ENCODE results near the gene FIGNL1.

GRCh38 chr7:50428911-50429310, 21.2 kb downstream of the FIGNL1 start:
- TF ChIP-seq, protein P1, sequence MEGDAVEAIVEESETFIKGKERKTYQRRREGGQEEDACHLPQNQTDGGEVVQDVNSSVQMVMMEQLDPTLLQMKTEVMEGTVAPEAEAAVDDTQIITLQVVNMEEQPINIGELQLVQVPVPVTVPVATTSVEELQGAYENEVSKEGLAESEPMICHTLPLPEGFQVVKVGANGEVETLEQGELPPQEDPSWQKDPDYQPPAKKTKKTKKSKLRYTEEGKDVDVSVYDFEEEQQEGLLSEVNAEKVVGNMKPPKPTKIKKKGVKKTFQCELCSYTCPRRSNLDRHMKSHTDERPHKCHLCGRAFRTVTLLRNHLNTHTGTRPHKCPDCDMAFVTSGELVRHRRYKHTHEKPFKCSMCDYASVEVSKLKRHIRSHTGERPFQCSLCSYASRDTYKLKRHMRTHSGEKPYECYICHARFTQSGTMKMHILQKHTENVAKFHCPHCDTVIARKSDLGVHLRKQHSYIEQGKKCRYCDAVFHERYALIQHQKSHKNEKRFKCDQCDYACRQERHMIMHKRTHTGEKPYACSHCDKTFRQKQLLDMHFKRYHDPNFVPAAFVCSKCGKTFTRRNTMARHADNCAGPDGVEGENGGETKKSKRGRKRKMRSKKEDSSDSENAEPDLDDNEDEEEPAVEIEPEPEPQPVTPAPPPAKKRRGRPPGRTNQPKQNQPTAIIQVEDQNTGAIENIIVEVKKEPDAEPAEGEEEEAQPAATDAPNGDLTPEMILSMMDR (IDR thresholded peaks at IDR 0.05; ENCODE audit: low read depth, low read length), result no peak
- no peak for TF ChIP-seq MYC (IDR thresholded peaks at IDR 0.05; ENCODE audit: low read depth, low read length)
